ENCODE measurements around the gene NPSR1.
"Not testable (repeated sequence)": the region's sequence is repeated elsewhere in the genome, so short reads cannot be mapped to it uniquely, and the experiment has no call there.

Gene NPSR1, protein sequence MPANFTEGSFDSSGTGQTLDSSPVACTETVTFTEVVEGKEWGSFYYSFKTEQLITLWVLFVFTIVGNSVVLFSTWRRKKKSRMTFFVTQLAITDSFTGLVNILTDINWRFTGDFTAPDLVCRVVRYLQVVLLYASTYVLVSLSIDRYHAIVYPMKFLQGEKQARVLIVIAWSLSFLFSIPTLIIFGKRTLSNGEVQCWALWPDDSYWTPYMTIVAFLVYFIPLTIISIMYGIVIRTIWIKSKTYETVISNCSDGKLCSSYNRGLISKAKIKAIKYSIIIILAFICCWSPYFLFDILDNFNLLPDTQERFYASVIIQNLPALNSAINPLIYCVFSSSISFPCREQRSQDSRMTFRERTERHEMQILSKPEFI

DNA sequence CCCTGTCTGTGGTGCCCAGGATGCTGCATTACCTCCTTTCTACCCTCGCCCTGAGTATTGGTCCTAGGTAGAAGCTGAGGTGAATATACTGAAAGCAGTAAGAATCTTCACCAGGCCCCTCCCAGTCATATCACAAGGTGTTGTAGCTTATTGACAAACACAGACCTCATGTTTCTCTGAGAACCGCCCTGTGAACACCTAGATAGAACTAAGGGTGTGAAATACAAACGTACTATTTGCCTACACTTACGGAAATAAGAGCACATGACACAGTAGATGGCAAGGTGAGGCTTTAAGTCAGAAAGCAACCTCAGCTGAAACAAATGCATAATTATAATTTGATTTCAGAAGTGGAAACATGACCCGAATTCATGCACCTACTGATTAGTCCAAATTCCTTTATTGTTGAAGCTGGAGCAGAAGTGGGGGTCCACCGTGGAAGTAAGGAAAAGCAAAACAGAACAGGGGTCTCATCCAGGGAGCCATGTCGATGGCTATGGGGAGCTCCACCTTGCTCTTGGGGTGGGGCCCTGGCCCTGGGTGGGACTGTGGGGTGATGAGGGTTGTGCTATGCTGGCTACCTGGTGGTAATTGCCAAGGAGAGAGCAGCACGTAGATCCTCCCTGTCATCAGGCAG lies at the start of gene NPSR1:
NPSR1 (plus strand) TSS at position 587 of the 637 bp plus-strand sequence. CDS start 195 bp downstream, outside the sequence.
- H3K27me3 ChIP-seq (replicated peaks; ENCODE audit: control insufficient read depth, insufficient read depth, low read length), result no peaks in the 10 kb centered on the region
- no peak for DNase-seq (ENCODE audit: extremely low read depth, insufficient read length)
- H3K36me3 ChIP-seq (ENCODE audit: control insufficient read depth, insufficient read depth, low read length), result no peaks in the 10 kb centered on the region
- no peak within 1 kb of the TSS for H3K4me3 ChIP-seq (replicated peaks; ENCODE audit: low read depth, low read length)
- TF ChIP-seq, protein P1, sequence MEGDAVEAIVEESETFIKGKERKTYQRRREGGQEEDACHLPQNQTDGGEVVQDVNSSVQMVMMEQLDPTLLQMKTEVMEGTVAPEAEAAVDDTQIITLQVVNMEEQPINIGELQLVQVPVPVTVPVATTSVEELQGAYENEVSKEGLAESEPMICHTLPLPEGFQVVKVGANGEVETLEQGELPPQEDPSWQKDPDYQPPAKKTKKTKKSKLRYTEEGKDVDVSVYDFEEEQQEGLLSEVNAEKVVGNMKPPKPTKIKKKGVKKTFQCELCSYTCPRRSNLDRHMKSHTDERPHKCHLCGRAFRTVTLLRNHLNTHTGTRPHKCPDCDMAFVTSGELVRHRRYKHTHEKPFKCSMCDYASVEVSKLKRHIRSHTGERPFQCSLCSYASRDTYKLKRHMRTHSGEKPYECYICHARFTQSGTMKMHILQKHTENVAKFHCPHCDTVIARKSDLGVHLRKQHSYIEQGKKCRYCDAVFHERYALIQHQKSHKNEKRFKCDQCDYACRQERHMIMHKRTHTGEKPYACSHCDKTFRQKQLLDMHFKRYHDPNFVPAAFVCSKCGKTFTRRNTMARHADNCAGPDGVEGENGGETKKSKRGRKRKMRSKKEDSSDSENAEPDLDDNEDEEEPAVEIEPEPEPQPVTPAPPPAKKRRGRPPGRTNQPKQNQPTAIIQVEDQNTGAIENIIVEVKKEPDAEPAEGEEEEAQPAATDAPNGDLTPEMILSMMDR (IDR thresholded peaks at IDR 0.05; ENCODE audit: insufficient read depth, low read length, poor library complexity, severe bottlenecking), result no peak

DNA sequence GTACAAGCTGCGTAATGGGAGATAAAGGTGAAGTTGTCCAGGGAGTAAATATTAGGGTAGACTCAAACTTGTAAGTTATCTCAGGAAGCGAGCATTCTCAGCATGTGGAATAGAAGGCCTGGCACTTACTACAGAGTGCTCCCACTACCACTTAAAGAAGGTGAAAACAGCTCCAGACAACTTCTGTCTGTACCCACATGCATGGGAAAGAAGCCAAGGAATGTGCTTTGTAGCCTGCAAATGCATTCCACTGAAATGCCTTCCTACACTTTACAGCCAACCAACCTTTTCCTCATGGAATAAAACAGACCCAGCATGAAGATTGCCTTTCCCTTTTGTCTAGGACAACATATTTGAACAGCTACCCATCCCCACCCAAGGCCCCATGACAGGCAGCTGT lies 45.4 kb upstream of the NPSR1 start:
- no peak for DNase-seq (ENCODE audit: extremely low read depth, insufficient read length)
- Histone ChIP-seq H3K36me3 (ENCODE audit: control insufficient read depth, insufficient read depth, low read length) (no peaks in the 10 kb centered on the region), H3K27me3 (replicated peaks; ENCODE audit: control insufficient read depth, insufficient read depth, low read length) (no peaks in the 10 kb centered on the region), H3K4me3 (replicated peaks; ENCODE audit: low read depth, low read length) (no peak overlapping the region)
- TF ChIP-seq, protein P1 (IDR thresholded peaks at IDR 0.05; ENCODE audit: insufficient read depth, low read length, poor library complexity, severe bottlenecking), result no peak

DNA sequence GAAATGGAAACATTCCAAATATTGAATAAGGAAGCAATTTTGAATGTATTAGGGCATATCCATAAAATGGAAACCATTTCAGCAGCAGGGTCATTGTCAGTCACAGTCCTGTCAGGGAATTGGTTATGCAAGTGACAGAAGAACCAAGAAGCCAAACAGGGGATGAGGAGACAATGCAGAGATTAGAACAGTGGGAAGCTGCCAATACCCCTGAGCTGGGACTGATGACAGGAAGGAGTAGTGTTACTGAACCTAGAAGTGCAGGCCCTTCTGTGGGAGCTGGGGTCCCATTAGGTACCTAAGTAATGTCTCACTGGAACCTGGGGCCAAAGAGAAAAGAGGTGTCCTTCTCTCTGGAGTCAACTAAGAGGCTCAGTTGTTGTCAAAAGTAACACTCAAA lies 37.6 kb upstream of the NPSR1 start:
- TF ChIP-seq, protein P1 (IDR thresholded peaks at IDR 0.05; ENCODE audit: insufficient read depth, low read length, poor library complexity, severe bottlenecking), result no peak
- Histone ChIP-seq H3K36me3 (ENCODE audit: control insufficient read depth, insufficient read depth, low read length) (no peaks in the 10 kb centered on the region), H3K4me3 (replicated peaks; ENCODE audit: low read depth, low read length) (no peak overlapping the region), H3K27me3 (replicated peaks; ENCODE audit: control insufficient read depth, insufficient read depth, low read length) (no peaks in the 10 kb centered on the region)
- DNase-seq (ENCODE audit: extremely low read depth, insufficient read length), result no peak

DNA sequence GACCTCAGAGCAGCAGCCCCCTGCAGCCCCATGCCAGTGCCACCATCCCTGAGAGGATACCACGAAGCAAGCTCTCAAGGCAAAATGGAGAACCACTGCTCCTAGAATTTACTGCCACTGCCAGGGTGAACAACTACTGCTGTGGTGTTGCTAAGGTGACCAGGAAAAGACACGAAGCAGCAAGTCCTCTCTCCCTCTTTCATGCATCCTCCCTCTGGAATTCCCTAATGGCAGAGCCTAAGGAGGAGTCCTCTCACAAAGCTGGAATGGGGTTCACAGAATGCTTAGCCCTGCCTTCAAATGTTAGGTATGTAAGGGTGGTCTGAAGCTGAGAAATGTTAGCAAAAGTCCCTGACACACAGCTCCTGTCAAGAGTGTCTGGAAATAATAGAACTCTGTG lies 35.8 kb upstream of the NPSR1 start:
- no peaks in the 10 kb centered on the region for H3K36me3 ChIP-seq (ENCODE audit: control insufficient read depth, insufficient read depth, low read length)
- H3K27me3 ChIP-seq (replicated peaks; ENCODE audit: control insufficient read depth, insufficient read depth, low read length), result no peaks in the 10 kb centered on the region
- H3K4me3 ChIP-seq (replicated peaks; ENCODE audit: low read depth, low read length), result no peak overlapping the region
- TF ChIP-seq, protein P1 (IDR thresholded peaks at IDR 0.05; ENCODE audit: insufficient read depth, low read length, poor library complexity, severe bottlenecking), result no peak
- DNase-seq (ENCODE audit: extremely low read depth, insufficient read length), result no peak

DNA sequence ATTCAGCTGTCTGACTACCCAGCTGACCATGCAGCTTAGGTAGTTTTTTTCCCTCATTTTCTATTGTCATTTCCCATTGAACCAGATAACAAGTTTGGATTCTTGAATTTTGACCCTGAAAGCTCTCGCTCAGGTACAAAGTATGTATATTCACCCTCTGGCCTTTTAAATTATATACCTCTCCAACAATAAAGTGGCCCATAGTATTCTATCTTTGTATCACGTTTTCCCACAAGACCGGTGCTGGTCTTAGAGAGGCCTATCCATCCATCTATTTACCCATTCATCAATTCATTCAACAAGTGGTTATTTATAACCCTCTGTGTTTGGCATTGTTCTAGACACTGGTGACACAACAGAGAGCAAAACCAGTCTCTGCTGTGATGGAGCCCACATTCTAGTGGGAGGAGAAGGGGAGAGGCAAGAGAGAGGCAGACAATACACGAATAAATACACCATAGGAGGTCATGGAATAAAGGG lies 35.2 kb upstream of the NPSR1 start:
- DNase-seq (ENCODE audit: extremely low read depth, insufficient read length), result no peak
- H3K27me3 ChIP-seq (replicated peaks; ENCODE audit: control insufficient read depth, insufficient read depth, low read length), result no peaks in the 10 kb centered on the region
- no peak overlapping the region for H3K4me3 ChIP-seq (replicated peaks; ENCODE audit: low read depth, low read length)
- TF ChIP-seq, protein P1 (IDR thresholded peaks at IDR 0.05; ENCODE audit: insufficient read depth, low read length, poor library complexity, severe bottlenecking), result no peak
- no peaks in the 10 kb centered on the region for H3K36me3 ChIP-seq (ENCODE audit: control insufficient read depth, insufficient read depth, low read length)

DNA sequence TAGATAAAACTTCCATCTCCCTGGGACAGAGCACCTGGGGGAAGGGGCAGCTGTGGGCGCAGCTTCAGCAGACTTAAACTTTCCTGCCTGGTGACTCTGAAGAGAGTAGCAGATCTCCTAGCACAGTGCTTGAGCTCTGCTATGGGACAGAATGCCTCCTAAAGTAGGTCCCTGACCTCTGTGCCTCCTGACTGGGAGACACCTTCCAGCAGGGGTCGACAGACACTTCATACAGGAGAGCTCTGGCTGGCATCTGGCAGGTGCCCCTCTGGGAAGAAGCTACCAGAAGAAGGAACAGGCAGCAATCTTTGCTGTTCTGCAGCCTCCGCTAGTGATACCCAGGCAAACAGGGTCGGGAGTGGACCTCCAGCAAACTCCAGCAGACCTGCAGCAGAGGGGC lies 29.4 kb upstream of the NPSR1 start:
- H3K27me3 ChIP-seq (replicated peaks; ENCODE audit: control insufficient read depth, insufficient read depth, low read length); H3K4me3 ChIP-seq (replicated peaks; ENCODE audit: low read depth, low read length); H3K36me3 ChIP-seq (ENCODE audit: control insufficient read depth, insufficient read depth, low read length); DNase-seq (ENCODE audit: extremely low read depth, insufficient read length): not testable (repeated sequence)
